SH-SY5Y (cell line): ENCODE data around the gene DNAJC5G.

Experiments used
- GATA2 ChIP-seq: IDR thresholded peaks from 2 replicates; pipeline ENCODE4 v1.6.1; 2011; ENCODE audit warnings: mild to moderate bottlenecking, low read depth, low read length
- GATA3 ChIP-seq: IDR thresholded peaks from 2 replicates; pipeline ENCODE4 v1.6.1; 2011; ENCODE audit warnings: low read depth, mild to moderate bottlenecking, low read length, moderate library complexity

- TF ChIP-seq GATA2 (no peak), GATA3 (no peak)
Measured at GRCh38 chr2:27238976-27239375, 36.3 kb upstream of the DNAJC5G start.
